ENCODE measurements around the gene MYLIP.

The MYLIP gene

GRCh38 chr6:16090920-16091319 lies 38.0 kb upstream of the MYLIP start:
- Histone ChIP-seq H3K27ac (no peak overlapping the region), H3K27me3 (no peaks in the 10 kb centered on the region), H3K9me3 (no peaks in the 10 kb centered on the region), H3K4me1 (no peaks in the 10 kb centered on the region), H3K4me3 (no peak overlapping the region), H3K36me3 (no peaks in the 10 kb centered on the region)
- intact Hi-C loops (cut with DNase I; ENCODE audit: low total_unique reads), result no loop called here
- TF ChIP-seq CTCF (IDR thresholded peaks at IDR 0.05), result no peak
- DNase-seq, result no peak

GRCh38 chr6:16092140-16092539 lies 36.7 kb upstream of the MYLIP start:
- H3K4me1 ChIP-seq, result no peaks in the 10 kb centered on the region
- intact Hi-C loops (cut with DNase I; ENCODE audit: low total_unique reads), result no loop called here
- no peak for DNase-seq
- no peak for TF ChIP-seq CTCF (IDR thresholded peaks at IDR 0.05)
- no peaks in the 10 kb centered on the region for H3K27me3 ChIP-seq
- H3K4me3 ChIP-seq, result no peak overlapping the region
- no peak overlapping the region for H3K27ac ChIP-seq
- no peaks in the 10 kb centered on the region for H3K36me3 ChIP-seq
- no peaks in the 10 kb centered on the region for H3K9me3 ChIP-seq

GRCh38 chr6:16092990-16093389 lies 35.9 kb upstream of the MYLIP start:
- no peaks in the 10 kb centered on the region for H3K36me3 ChIP-seq
- no peak overlapping the region for H3K27ac ChIP-seq
- intact Hi-C loops (cut with DNase I; ENCODE audit: low total_unique reads), result no loop called here
- no peaks in the 10 kb centered on the region for H3K27me3 ChIP-seq
- no peak for TF ChIP-seq CTCF (IDR thresholded peaks at IDR 0.05)
- no peak for DNase-seq
- H3K4me3 ChIP-seq, result no peak overlapping the region
- no peaks in the 10 kb centered on the region for H3K9me3 ChIP-seq
- H3K4me1 ChIP-seq, result no peaks in the 10 kb centered on the region

- Histone ChIP-seq H3K27me3 (no peaks in the 10 kb centered on the region), H3K36me3 (no peaks in the 10 kb centered on the region), H3K9me3 (no peaks in the 10 kb centered on the region), H3K27ac (no peak overlapping the region), H3K4me1 (no peaks in the 10 kb centered on the region), H3K4me3 (no peak overlapping the region)
- DNase-seq, result no peak
- no peak for TF ChIP-seq CTCF (IDR thresholded peaks at IDR 0.05)
- intact Hi-C loops (cut with DNase I; ENCODE audit: low total_unique reads), result no loop called here
Measured at GRCh38 chr6:16095180-16095579, 33.7 kb upstream of the MYLIP start.

- no peak for DNase-seq
- TF ChIP-seq CTCF (IDR thresholded peaks at IDR 0.05), result no peak
- no peak overlapping the region for H3K27ac ChIP-seq
- intact Hi-C loops (cut with DNase I; ENCODE audit: low total_unique reads), result no loop called here
- H3K9me3 ChIP-seq, result no peaks in the 10 kb centered on the region
- H3K4me3 ChIP-seq, result no peak overlapping the region
- H3K27me3 ChIP-seq, result no peaks in the 10 kb centered on the region
- H3K4me1 ChIP-seq, result no peaks in the 10 kb centered on the region
- H3K36me3 ChIP-seq, result no peaks in the 10 kb centered on the region
Measured at GRCh38 chr6:16097382-16098171, 31.3 kb upstream of the MYLIP start.

All from tibial artery (tissue), 4 donors.